ENCODE data around the gene LOX. TPM values are rescaled to one million over a fixed set of nuclear protein-coding genes. Genes with fewer than 3 reads are reported as not detected.

LOX gene
- total and polyA plus RNA-seq, 2 experiments from 2014 or later = 1.5 to 1.8 TPM

DNA sequence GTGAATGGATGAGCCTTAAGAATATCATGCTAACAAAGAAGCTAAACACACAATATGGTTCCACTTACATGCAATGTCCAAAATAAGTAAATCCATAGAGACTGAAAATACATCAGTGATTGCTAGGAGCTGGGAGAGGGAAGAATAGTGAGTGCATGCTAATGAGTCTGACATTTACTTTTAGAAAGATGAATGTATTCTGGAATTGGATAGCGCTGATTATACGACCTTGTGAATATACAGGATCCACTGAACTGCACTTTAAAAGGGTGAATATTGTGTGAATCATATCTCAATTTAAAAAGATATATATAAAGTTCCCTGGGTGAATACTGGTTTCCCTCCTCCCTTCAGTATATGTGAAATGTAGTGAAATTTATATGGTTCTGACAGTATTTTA lies 46.2 kb downstream of the LOX start (continued):
- TF ChIP-seq POLR2AphosphoS5 (IDR thresholded peaks at IDR 0.05; ENCODE audit: low read depth) (no peak), NANOG (IDR thresholded peaks at IDR 0.05; ENCODE audit: borderline replicate concordance) (no peak), ZNF114 (CRISPR knock-in tag; IDR thresholded peaks at IDR 0.05) (no peak), EZH2phosphoT487 (IDR thresholded peaks at IDR 0.05; ENCODE audit: unreplicated experiment) (no peak), JUNB (IDR thresholded peaks at IDR 0.05; ENCODE audit: unreplicated experiment) (no peak), STAT1 (IDR thresholded peaks at IDR 0.05; ENCODE audit: unreplicated experiment) (no peak)
- TF ChIP-seq, protein P1, sequence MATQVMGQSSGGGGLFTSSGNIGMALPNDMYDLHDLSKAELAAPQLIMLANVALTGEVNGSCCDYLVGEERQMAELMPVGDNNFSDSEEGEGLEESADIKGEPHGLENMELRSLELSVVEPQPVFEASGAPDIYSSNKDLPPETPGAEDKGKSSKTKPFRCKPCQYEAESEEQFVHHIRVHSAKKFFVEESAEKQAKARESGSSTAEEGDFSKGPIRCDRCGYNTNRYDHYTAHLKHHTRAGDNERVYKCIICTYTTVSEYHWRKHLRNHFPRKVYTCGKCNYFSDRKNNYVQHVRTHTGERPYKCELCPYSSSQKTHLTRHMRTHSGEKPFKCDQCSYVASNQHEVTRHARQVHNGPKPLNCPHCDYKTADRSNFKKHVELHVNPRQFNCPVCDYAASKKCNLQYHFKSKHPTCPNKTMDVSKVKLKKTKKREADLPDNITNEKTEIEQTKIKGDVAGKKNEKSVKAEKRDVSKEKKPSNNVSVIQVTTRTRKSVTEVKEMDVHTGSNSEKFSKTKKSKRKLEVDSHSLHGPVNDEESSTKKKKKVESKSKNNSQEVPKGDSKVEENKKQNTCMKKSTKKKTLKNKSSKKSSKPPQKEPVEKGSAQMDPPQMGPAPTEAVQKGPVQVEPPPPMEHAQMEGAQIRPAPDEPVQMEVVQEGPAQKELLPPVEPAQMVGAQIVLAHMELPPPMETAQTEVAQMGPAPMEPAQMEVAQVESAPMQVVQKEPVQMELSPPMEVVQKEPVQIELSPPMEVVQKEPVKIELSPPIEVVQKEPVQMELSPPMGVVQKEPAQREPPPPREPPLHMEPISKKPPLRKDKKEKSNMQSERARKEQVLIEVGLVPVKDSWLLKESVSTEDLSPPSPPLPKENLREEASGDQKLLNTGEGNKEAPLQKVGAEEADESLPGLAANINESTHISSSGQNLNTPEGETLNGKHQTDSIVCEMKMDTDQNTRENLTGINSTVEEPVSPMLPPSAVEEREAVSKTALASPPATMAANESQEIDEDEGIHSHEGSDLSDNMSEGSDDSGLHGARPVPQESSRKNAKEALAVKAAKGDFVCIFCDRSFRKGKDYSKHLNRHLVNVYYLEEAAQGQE (IDR thresholded peaks at IDR 0.05; ENCODE audit: unreplicated experiment) = no peak

- H3K36me3 Mint-ChIP-seq (ENCODE audit: low read depth) = peaks cover 8% of the 10 kb centered on the region; the same call in 2 of the 3 replicates
- no peaks in the 10 kb centered on the region for H3K36me3 ChIP-seq (ENCODE audit: insufficient read depth)
- no peaks in the 10 kb centered on the region for H3F3A ChIP-seq (replicated peaks; ENCODE audit: low read depth)
- no peaks in the 10 kb centered on the region for H3K9me2 ChIP-seq (ENCODE audit: insufficient read depth)
- peak; percentile 19 to 20; a peak in 2 of 4 replicates for TF ChIP-seq CTCF (conservative IDR thresholded peaks at IDR 0.05; ENCODE audit: low read depth in 2 of 2)
- TF ChIP-seq EZH2phosphoT487 (IDR thresholded peaks at IDR 0.05; ENCODE audit: unreplicated experiment) = no peak
- H3K4me3 ChIP-seq = no peak overlapping the region
- H2AFZ ChIP-seq = no peak overlapping the region
- ATAC-seq (peak; percentile 52), DNase-seq (ENCODE audit: low spot score) (peak; percentile 15)
- no peaks in the 10 kb centered on the region for H3K27me3 ChIP-seq (ENCODE audit: insufficient read depth)
- H3K27ac ChIP-seq (ENCODE audit: low read depth) = no peak overlapping the region
- H3K27ac Mint-ChIP-seq = no peak overlapping the region
- no peaks in the 10 kb centered on the region for H3K4me1 Mint-ChIP-seq
- no peak overlapping the region for H3K4me2 ChIP-seq
- no peaks in the 10 kb centered on the region for H3K9me3 Mint-ChIP-seq
- H3K27me3 Mint-ChIP-seq (ENCODE audit: insufficient read depth, low read depth, poor library complexity) = no peaks in the 10 kb centered on the region
- H3K4me3 Mint-ChIP-seq = no peak overlapping the region
- H4K20me1 ChIP-seq (replicated peaks; ENCODE audit: insufficient read depth) = no peaks in the 10 kb centered on the region
- H3K4me1 ChIP-seq (ENCODE audit: insufficient read depth) = no peaks in the 10 kb centered on the region
- no peaks in the 10 kb centered on the region for H3K79me2 ChIP-seq (replicated peaks; ENCODE audit: insufficient read depth)
Measured at GRCh38 chr5:122030251-122030650, 47.8 kb downstream of the LOX start.

- Mint-ChIP-seq H3K4me3 (no peak overlapping the region), H3K27me3 (ENCODE audit: insufficient read depth, low read depth, poor library complexity) (no peaks in the 10 kb centered on the region), H3K9me3 (no peaks in the 10 kb centered on the region), H3K36me3 (ENCODE audit: low read depth) (peaks cover 8% of the 10 kb centered on the region; the same call in 2 of the 3 replicates), H3K4me1 (no peaks in the 10 kb centered on the region), H3K27ac (no peak overlapping the region)
- H3K79me2 ChIP-seq (replicated peaks; ENCODE audit: insufficient read depth) = no peaks in the 10 kb centered on the region
- no peak for DNase-seq (ENCODE audit: low spot score)
- H3K27me3 ChIP-seq (ENCODE audit: insufficient read depth) = no peaks in the 10 kb centered on the region
- ATAC-seq = no peak
- no peak overlapping the region for H3K4me2 ChIP-seq
- no peaks in the 10 kb centered on the region for H4K20me1 ChIP-seq (replicated peaks; ENCODE audit: insufficient read depth)
- H3K36me3 ChIP-seq (ENCODE audit: insufficient read depth) = no peaks in the 10 kb centered on the region
- TF ChIP-seq EZH2phosphoT487 (IDR thresholded peaks at IDR 0.05; ENCODE audit: unreplicated experiment) (no peak), POLR2AphosphoS5 (IDR thresholded peaks at IDR 0.05; ENCODE audit: low read depth) (no peak), JUNB (IDR thresholded peaks at IDR 0.05; ENCODE audit: unreplicated experiment) (no peak), CTCF (conservative IDR thresholded peaks at IDR 0.05; ENCODE audit: low read depth in 2 of 2) (no peak), STAT1 (IDR thresholded peaks at IDR 0.05; ENCODE audit: unreplicated experiment) (no peak), ZNF114 (CRISPR knock-in tag; IDR thresholded peaks at IDR 0.05) (no peak)
- TF ChIP-seq, protein P2, sequence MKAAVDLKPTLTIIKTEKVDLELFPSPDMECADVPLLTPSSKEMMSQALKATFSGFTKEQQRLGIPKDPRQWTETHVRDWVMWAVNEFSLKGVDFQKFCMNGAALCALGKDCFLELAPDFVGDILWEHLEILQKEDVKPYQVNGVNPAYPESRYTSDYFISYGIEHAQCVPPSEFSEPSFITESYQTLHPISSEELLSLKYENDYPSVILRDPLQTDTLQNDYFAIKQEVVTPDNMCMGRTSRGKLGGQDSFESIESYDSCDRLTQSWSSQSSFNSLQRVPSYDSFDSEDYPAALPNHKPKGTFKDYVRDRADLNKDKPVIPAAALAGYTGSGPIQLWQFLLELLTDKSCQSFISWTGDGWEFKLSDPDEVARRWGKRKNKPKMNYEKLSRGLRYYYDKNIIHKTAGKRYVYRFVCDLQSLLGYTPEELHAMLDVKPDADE (IDR thresholded peaks at IDR 0.05) = no peak
- no peaks in the 10 kb centered on the region for H3K9me2 ChIP-seq (ENCODE audit: insufficient read depth)
- no peak overlapping the region for H3K27ac ChIP-seq (ENCODE audit: low read depth)
- H2AFZ ChIP-seq = no peak overlapping the region
- H3F3A ChIP-seq (replicated peaks; ENCODE audit: low read depth) = no peaks in the 10 kb centered on the region
- no peaks in the 10 kb centered on the region for H3K4me1 ChIP-seq (ENCODE audit: insufficient read depth)
- H3K4me3 ChIP-seq = no peak overlapping the region
Measured at GRCh38 chr5:122029818-122030217, 48.2 kb downstream of the LOX start.

Measured in GM23338 (cell line).